Urinary bladder (tissue), 4 donors: ENCODE data around the gene ALG14. TPM values are rescaled to one million over a fixed set of nuclear protein-coding genes. Genes with fewer than 3 reads are reported as not detected.
"Not testable (repeated sequence)": the region's sequence is repeated elsewhere in the genome, so short reads cannot be mapped to it uniquely, and the experiment has no call there.

Experiments used
- DNase-seq: peaks from one replicate; pipeline ENCODE4 v3.0.0-alpha.2; 2015; ENCODE audit errors: extremely low spot score
- H3K27ac ChIP-seq: one replicate; pipeline ENCODE4 v1.5.1; 2013; ENCODE audit warnings: low read depth, mild to moderate bottlenecking, moderate library complexity
- H3K36me3 ChIP-seq: one replicate; pipeline ENCODE4 v1.6.1; 2013; ENCODE audit warnings: mild to moderate bottlenecking, moderate library complexity; ENCODE audit not compliant: insufficient read depth
- H3K4me1 ChIP-seq: one replicate; pipeline ENCODE4 v1.6.1; 2013; ENCODE audit warnings: mild to moderate bottlenecking, moderate library complexity; ENCODE audit not compliant: insufficient read depth
- H3K4me3 ChIP-seq: one replicate; pipeline ENCODE4 v1.5.1; 2013; ENCODE audit warnings: low read depth, low read length
- WGBS: extraction: QIAGEN DNeasy Blood & Tissue Kit; methylation state at CpG from one replicate; pipeline ENCODE4 v1.1.7; 2013; 5-methylcytosine and 5-hydroxymethylcytosine counted together
- polyA plus RNA-seq: library from polyadenylated mRNA; stranded (reverse); fragments of 200-250 nt; gene quantifications from one replicate; pipeline ENCODE4 v1.2.3, GENCODE V29; 2013
- total RNA-seq: library from RNA; depleted of rRNA; stranded (reverse); fragments of >200 nt; gene quantifications from one replicate; pipeline ENCODE4 v1.2.3, GENCODE V29; 2014
- donor health status: healthy with polysubstance abuse.
- donor health status: healthy.

Gene ALG14
- total and polyA plus RNA-seq, 2 donors: 2.7 to 4.4 TPM

DNA sequence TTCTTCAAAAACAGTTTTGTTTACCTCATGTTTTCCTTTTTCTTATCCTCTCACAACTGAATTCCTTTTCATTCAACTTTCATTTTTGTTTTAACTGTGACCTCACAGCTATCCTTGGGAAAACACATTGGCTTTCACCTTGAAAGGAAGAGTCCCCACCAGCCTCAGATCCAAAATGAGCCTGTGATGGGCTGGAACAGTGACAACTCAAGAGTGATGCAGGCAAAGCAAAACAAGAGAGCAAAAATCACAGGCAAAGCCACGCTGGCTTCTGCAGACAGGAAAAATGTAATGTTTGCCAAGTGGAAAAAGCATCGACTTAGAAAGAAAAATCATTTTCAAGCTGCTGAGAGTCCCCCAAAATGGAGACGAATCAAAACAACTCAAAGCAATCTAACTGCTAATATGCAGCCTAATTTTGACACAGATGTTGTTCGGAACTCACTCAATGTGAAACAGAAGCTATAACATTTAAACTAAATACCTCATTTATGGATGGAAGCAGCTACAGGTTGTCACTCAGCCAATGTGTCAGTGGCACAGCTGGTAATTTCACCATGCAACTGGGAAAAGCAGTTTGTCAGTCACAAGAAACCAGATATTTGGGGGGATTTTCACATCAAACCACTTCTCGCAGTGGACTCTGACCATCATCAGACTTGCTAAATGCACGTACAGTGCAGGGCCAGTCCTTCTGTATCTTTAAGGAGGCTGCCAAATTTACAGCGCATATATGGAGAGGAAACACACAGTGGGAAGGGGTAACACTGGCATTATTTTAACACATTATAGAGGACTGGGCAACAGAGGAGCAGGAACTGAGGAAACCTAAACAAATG lies 50.7 kb downstream of the ALG14 start:
- Histone ChIP-seq H3K27ac (peak overlapping the region; percentile 39), H3K4me3 (peak overlapping the region; percentile 8), H3K36me3 (no peaks in the 10 kb centered on the region), H3K4me1 (no peaks in the 10 kb centered on the region)
- no peak for DNase-seq
- 31% methylated on average over 7 of the region's 7 CpGs for WGBS

DNA sequence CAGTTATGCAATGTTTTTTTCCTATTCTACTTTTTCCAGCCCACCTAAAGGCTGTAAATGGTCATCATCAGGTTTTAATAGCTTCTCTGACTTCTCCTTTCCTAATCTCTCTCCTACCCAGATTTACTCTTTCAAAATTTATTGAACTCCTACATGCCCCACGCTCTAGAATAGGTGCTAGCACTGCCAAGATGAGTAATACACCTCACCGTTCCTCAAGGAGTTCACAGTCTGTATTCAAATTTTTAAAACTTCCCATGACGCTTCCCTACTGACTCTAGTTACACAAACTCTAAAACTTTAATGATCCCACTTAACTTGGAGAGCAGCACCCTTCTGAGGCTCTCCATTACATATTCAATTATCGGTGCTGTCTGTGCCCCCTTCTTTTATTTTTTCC lies 51.6 kb downstream of the ALG14 start:
- H3K4me3 ChIP-seq: no peak overlapping the region
- WGBS: 55% methylated on average over 4 of the region's 4 CpGs
- no peaks in the 10 kb centered on the region for H3K4me1 ChIP-seq

DNA sequence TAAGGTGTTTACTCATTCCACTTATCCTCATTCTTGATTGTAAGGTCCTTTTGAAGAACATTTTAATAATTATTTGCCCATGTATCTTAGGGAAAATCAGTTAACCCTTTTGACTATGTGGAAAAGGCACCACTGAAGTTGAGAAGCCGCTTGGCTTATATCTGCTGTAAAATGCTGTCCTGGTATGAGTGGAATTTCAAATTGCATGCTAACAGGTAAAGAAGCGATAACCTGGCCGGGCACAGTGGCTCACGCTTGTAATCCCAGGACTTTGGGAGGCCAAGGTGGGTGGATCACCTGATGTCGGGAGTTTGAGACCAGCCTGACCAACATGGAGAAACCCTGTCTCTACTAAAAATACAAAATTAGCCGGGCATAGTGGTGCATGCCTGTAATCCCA lies 53.3 kb downstream of the ALG14 start:
- not testable (repeated sequence) for H3K4me3 ChIP-seq, H3K27ac ChIP-seq, H3K36me3 ChIP-seq, DNase-seq, H3K4me1 ChIP-seq
- 94% methylated on average over 6 of the region's 6 CpGs for WGBS

More for the DNA sequence above, 51.6 kb downstream of the ALG14 start:
- no peak for DNase-seq
- H3K36me3 ChIP-seq: no peaks in the 10 kb centered on the region
- peak overlapping the region; percentile 39 for H3K27ac ChIP-seq

DNA sequence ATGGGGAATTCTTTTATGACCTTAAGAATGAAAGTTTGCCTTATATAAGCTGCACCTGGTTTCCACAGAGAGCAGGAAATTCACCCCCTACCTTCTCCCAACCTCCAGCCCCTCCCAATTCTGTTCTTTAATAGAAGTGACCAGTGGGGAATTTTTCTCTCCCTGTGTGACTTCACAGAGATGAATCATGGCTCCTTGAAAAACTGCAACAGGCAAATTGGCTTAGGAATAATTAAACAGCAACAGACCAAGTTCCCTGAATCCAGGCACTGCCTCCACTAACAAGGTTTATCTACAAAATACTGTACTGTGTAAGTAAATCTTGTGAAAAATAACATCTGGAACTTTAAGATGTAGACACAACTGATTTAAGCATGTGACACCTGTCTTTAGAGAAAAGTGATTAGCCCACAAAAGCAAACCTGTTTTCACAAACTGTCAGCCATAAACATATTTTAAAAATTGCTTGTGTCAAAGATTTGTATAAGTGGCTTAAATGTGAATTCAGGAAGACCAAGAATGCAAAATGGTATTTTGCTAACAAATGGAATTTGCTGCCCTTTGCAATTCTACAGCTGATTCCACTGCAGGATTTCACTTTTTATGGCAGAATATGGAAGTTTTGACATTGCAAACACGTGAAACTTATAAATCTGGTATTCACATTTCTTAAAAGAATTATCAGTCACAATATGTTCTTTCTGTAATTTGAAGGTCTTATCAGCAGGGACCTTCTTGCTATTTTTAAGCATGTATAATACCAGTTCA lies 54.0 kb downstream of the ALG14 start:
- H3K36me3 ChIP-seq: no peaks in the 10 kb centered on the region
- no peak for DNase-seq
- WGBS: 39% methylated on average over 1 of the region's 1 CpG
- H3K4me3 ChIP-seq: no peak overlapping the region
- H3K4me1 ChIP-seq: no peaks in the 10 kb centered on the region
- no peak overlapping the region for H3K27ac ChIP-seq

DNA sequence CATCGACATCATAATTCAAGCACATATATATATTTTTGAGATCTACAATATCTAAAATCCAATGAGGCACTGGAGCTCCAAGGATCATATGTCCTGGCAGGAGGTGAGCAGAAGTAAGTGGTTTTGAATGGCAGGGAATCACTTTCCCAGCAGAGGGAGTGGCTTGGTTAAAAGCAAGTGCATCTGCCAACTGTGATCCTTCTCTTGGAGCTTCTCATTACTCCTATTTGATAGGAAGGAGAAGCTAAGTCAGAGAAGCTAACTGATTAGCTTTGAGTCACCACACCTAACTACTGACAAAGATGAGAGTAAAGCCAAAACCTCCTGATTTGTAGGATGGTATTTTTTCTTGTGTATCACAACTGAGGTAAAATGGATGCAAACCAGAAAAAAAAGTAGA lies 55.0 kb downstream of the ALG14 start:
- Histone ChIP-seq H3K4me3 (no peak overlapping the region), H3K36me3 (no peaks in the 10 kb centered on the region), H3K4me1 (no peaks in the 10 kb centered on the region), H3K27ac (peak overlapping the region; percentile 1)
- 98% methylated on average over 1 of the region's 1 CpG for WGBS
- DNase-seq: no peak

DNA sequence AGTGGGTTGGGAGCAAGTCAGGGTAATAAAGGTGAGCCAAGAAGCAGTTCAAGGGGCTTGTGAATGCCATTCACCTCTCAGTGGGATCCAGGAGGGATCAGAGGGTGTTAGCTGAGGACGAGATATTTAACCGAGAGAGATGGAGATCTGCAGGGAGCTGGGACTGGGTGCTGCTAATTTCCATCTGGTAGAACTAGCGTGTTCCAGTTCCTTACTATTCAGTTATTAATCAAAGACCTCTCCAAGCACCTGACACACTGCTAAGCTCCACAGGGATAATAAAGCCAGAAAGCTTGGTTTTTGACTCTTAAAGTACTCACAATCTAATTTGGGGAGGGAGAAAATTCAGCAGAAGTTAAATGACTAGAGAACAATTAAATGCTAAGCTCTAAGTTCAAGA lies 57.7 kb downstream of the ALG14 start:
- H3K36me3 ChIP-seq: no peaks in the 10 kb centered on the region
- DNase-seq: no peak
- no peaks in the 10 kb centered on the region for H3K4me1 ChIP-seq
- WGBS: 93% methylated on average over 3 of the region's 3 CpGs
- H3K4me3 ChIP-seq: no peak overlapping the region
- H3K27ac ChIP-seq: no peak overlapping the region

DNA sequence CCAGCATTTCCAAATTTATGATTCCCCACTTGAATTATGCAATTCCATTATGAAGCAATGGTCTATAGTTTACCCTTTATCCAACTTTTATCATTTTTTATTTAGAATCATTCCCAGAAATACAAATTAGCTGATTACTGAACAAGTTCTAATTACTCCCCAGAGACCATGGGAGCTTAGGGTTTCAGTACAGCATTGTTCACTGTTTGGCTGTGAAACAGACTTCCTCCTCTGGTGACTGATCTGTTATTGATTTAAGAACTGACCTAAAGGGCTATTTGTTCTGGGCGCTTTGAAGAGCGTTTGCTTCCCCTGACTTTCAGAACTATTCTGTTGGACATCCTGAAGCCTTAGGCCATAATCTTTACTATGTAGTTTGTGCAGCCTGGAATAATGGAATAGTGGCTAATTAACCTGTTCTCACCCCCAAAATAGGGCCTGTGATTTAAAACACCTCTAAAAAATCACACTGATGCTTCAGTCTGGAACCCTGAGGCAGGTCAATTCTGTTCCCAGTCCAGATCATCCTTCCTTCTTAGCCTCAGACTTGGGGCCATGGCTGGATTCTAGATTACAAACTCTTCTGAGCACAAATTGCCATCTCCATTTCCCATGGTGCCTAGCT lies 58.7 kb downstream of the ALG14 start:
- no peaks in the 10 kb centered on the region for H3K4me1 ChIP-seq
- no peak overlapping the region for H3K27ac ChIP-seq
- H3K4me3 ChIP-seq: no peak overlapping the region
- WGBS: 57% methylated on average over 2 of the region's 2 CpGs
- no peak for DNase-seq
- H3K36me3 ChIP-seq: no peaks in the 10 kb centered on the region

DNA sequence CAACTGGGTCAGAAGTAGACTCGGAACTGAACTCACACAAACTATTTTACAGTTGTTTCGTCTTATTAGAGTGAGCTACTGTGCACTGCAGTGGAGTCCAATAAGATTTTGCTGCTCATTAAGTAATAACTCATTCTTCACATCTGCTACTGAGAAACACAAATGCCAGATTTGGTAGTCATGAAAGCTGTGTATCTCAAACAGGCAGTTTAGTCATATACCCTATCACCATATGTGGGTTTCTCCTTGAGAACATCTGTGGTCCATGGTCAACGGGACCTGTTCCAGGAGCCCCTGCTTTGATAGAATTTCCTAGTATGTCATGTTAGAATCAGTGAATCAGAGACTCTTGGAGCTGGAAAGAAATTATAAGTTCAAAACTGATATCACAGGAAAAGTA lies 60.4 kb downstream of the ALG14 start:
- 93% methylated on average over 3 of the region's 3 CpGs for WGBS
- Histone ChIP-seq H3K36me3 (no peaks in the 10 kb centered on the region), H3K4me3 (no peak overlapping the region), H3K27ac (no peak overlapping the region), H3K4me1 (no peaks in the 10 kb centered on the region)
- DNase-seq: no peak

DNA sequence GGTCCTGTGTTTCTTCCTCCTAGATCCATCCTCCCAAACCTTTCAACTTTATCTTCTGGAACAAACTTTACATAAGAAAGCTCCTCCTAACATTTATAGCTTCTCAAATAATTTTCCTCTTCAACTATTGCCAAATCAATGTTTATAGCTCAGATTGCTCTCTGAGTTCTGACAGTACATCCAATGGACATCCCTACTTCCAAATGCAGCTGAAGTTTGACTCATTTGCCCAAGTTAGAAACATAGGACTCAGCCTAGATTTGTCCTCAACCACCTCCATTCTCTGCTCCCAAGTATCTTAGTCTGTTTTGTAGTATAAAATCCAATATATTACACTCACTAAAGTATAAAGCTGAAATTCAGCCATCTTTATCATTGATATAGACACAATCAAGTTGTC lies 62.6 kb downstream of the ALG14 start:
- H3K27ac ChIP-seq: no peak overlapping the region
- no peak for DNase-seq
- no peaks in the 10 kb centered on the region for H3K36me3 ChIP-seq
- H3K4me1 ChIP-seq: no peaks in the 10 kb centered on the region
- H3K4me3 ChIP-seq: no peak overlapping the region

DNA sequence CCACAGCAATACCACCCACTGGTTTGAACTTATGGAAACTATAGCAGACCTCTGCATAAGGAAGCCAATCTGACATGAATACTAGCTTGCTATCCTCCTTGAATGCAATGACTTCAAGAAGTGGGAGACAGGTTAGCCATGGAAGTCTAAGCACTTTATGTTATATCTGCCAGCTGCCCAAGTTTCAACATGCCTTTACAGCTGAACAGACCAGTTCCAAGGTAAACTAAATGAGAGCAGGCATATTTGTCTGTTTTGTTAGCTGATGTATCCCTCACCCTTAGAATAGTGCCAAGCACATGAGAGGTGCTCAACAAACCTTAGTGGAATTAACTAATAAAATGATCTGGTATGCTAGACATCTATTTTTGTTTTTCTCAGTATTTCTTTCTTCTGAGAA lies 65.1 kb downstream of the ALG14 start:
- Histone ChIP-seq H3K27ac (no peak overlapping the region), H3K4me1 (no peaks in the 10 kb centered on the region), H3K4me3 (no peak overlapping the region), H3K36me3 (no peaks in the 10 kb centered on the region)
- peak; percentile 72 for DNase-seq

DNA sequence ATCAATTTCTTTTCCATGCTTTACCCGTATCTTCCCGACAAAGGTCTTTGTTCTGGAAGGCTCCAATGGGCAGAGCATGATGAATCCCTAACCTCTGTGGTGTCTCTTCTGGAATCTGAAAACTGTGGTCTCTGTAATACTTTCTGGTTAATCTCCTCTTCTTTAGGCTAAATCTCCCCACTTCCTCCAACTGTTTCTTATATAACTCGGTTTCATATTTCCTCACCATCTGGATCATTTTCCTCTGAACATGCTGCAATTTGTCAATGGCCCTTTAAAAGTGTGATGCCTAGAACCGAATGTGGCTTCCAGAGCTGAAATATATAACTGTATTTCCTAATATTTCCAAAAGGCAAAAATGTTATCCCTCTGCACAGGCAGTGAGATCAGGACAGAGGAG lies 66.1 kb downstream of the ALG14 start:
- Histone ChIP-seq H3K4me1 (no peaks in the 10 kb centered on the region), H3K4me3 (no peak overlapping the region), H3K27ac (no peak overlapping the region), H3K36me3 (no peaks in the 10 kb centered on the region)
- DNase-seq: no peak
- 55% methylated on average over 4 of the region's 4 CpGs for WGBS

DNA sequence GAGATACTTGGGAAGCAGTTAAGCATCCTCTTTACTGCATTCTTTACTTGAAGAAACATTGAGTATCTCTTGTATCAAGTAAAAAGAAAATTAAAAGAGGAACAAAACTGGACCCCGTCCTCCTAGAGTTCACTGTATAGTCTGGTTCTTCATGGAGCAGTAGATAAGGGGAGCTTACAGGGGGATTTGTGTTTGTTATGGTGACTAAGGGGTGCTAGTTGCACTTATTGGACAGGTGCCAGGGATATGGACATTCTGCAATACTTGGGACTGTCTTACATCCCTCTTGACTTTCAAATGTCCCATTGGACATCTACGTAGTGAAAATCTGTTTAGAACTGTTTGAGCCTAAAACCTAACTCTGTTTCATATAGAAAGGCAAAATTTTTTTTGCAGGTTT lies 67.2 kb downstream of the ALG14 start:
- Histone ChIP-seq H3K4me1 (no peaks in the 10 kb centered on the region), H3K36me3 (no peaks in the 10 kb centered on the region), H3K4me3 (no peak overlapping the region), H3K27ac (no peak overlapping the region)
- 89% methylated on average over 2 of the region's 2 CpGs for WGBS
- no peak for DNase-seq

DNA sequence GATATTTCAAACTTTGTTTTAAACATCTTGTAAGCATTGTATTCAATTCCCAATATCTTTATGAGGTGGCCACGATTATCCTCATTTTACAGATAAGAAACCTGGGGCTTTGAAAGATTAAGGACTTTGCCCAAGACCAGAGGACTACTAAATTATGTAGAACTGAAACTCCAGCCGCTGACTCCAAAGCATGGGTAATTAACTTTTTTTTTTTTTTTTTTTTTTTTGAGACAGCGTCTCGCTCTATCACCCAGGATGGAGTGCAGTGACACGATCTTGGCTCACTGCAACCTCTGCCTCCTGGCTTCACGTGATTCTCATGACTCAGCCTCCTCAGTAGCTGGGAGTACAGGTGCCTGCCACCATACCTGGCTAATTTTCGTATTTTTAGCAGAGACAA lies 68.7 kb downstream of the ALG14 start:
- DNase-seq: no peak
- no peak overlapping the region for H3K4me3 ChIP-seq
- no peaks in the 10 kb centered on the region for H3K36me3 ChIP-seq
- 87% methylated on average over 7 of the region's 7 CpGs for WGBS
- H3K27ac ChIP-seq: no peak overlapping the region
- no peaks in the 10 kb centered on the region for H3K4me1 ChIP-seq

DNA sequence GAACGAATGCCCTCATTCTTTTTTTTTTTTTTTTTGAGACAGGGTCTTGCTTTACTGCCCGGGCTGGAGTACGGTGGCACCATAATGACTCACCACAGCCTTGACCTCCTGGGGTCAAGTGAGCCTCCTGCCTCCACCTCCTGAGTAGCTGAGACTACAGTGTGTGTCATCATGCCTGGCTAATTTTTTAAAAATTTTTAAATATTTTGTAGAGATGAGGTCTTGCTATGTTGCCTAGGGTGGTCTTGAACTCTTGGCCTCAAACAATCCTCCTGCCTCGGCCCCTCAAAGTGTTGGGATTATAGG lies 69.4 kb downstream of the ALG14 start:
- no peaks in the 10 kb centered on the region for H3K4me1 ChIP-seq
- H3K27ac ChIP-seq: no peak overlapping the region

More for the DNA sequence above, 69.4 kb downstream of the ALG14 start:
- no peak for DNase-seq
- Histone ChIP-seq H3K36me3 (no peaks in the 10 kb centered on the region), H3K4me3 (no peak overlapping the region)
- 69% methylated on average over 4 of the region's 4 CpGs for WGBS
